MM.1S (cell line): ENCODE measurements around the gene IL2RA.
A peak's percentile ranks its signal among the peaks of the same experiment; 100 is the strongest.

Experiments used
- DNase-seq: peaks from one replicate; pipeline ENCODE4 v3.0.0-alpha.2; 2015
- H2AFZ ChIP-seq: fragments of 300-600 bp; sonication (generic); 2 replicates; pipeline ENCODE4 v1.6.0; 2016; ENCODE audit warnings: antibody characterized with exemption, low read length
- H3F3A ChIP-seq: fragments of 300-600 bp; sonication (generic); 2 replicates; pipeline ENCODE4 v1.6.1; 2016; ENCODE audit warnings: mild to moderate bottlenecking, antibody characterized with exemption, low read length, moderate library complexity, mixed read lengths; ENCODE audit not compliant: insufficient read depth
- H3K27ac ChIP-seq: fragments of 300-600 bp; sonication (generic); 2 replicates; pipeline ENCODE4 v1.5.1; 2016; ENCODE audit warnings: mild to moderate bottlenecking, low read length
- H3K27me3 ChIP-seq: fragments of 300-600 bp; sonication (generic); replicated peaks from 2 replicates; pipeline ENCODE4 v1.6.0; 2016; ENCODE audit warnings: low read length; ENCODE audit not compliant: insufficient read depth
- H3K36me3 ChIP-seq: fragments of 300-600 bp; sonication (generic); replicated peaks from 2 replicates; pipeline ENCODE4 v1.6.1; 2016; ENCODE audit warnings: mild to moderate bottlenecking, low read length, mixed read lengths; ENCODE audit not compliant: insufficient read depth
- H3K4me1 ChIP-seq: fragments of 300-600 bp; sonication (generic); 2 replicates; pipeline ENCODE4 v1.6.1; 2016; ENCODE audit warnings: low read length, mixed read lengths
- H3K4me2 ChIP-seq: fragments of 300-600 bp; sonication (generic); 2 replicates; pipeline ENCODE4 v1.6.0; 2016; ENCODE audit warnings: low read depth, low read length
- H3K4me3 ChIP-seq: fragments of 300-600 bp; sonication (generic); 2 replicates; pipeline ENCODE4 v1.5.1; 2016; ENCODE audit warnings: low read length, mixed read lengths
- H3K79me2 ChIP-seq: fragments of 300-600 bp; sonication (generic); 2 replicates; pipeline ENCODE4 v1.6.1; 2016; ENCODE audit warnings: mixed run types, low read length, mixed read lengths
- H3K9ac ChIP-seq: fragments of 300-600 bp; sonication (generic); 2 replicates; pipeline ENCODE4 v1.6.1; 2016; ENCODE audit warnings: low read length, mixed read lengths
- H3K9me2 ChIP-seq: fragments of 300-600 bp; sonication (generic); replicated peaks from 2 replicates; pipeline ENCODE4 v1.6.1; 2016; ENCODE audit warnings: mild to moderate bottlenecking, low read length, mixed read lengths; ENCODE audit not compliant: insufficient read depth
- H3K9me3 ChIP-seq: fragments of 300-600 bp; sonication (generic); replicated peaks from 2 replicates; pipeline ENCODE4 v1.6.1; 2016; ENCODE audit warnings: mild to moderate bottlenecking, low read length, mixed read lengths; ENCODE audit not compliant: insufficient read depth
- H4K20me1 ChIP-seq: fragments of 300-600 bp; sonication (generic); 2 replicates; pipeline ENCODE4 v1.6.1; 2016; ENCODE audit warnings: mild to moderate bottlenecking, low read length, moderate library complexity, mixed read lengths; ENCODE audit not compliant: insufficient read depth
- CTCF ChIP-seq: fragments of 300-600 bp; sonication (generic); IDR thresholded peaks from 2 replicates; pipeline ENCODE4 v1.5.1; 2016; ENCODE audit warnings: antibody characterized with exemption, low read length, mixed read lengths
- EZH2 ChIP-seq: fragments of 300-600 bp; sonication (generic); optimal IDR thresholded peaks from 2 replicates; pipeline ENCODE3; 2017; ENCODE audit warnings: low read depth, mild to moderate bottlenecking, antibody characterized with exemption, low read length, mixed read lengths
- EZH2phosphoT487 ChIP-seq: fragments of 300-600 bp; sonication (generic); IDR thresholded peaks from 2 replicates; pipeline ENCODE4 v1.6.1; 2018; ENCODE audit warnings: antibody characterized with exemption, low read length

IL2RA gene

DNA sequence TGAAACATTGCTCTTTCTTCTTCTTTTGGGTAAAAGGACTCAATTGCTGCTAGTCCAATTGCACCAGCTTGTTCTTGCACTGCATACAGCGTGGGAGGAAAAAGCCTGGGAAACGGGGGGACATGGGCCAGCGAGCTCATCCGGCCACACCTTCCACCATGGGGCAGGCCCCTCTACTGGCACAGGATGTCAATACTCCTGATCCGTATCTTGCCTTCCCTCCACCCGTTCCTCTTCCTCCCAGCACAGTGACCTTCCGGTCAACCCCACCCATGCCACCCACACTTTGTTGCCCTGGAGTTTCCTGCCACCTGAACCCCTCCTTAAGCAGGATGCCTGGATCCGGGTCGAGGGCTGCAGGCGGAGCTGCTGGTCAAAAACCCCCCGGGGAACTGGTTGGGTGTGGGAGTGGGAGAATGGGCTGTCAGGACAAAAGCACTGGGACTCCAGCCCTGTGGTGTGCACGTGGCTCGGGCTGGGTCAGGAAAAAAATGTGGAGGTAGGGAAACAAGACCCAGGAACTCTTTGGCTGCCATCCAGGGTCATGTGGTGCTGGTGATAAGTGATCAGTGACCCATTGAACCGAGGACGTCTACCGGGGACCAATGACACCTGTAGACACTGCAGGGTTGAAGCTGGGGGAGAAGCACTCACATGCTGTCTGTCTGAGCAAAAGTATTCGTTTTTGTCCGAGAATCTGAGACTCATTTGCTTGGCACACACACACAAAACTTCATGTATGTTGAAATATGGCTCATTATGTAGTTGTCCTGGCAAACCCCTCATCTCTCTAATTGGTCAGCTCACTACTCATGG lies 8.1 kb downstream of the IL2RA start:
- no peak overlapping the region for H3K4me3 ChIP-seq
- H3K9me3 ChIP-seq, result no peaks in the 10 kb centered on the region
- no peak for DNase-seq
- no peaks in the 10 kb centered on the region for H4K20me1 ChIP-seq
- no peaks in the 10 kb centered on the region for H3K36me3 ChIP-seq
- H3K4me2 ChIP-seq, result no peak overlapping the region
- TF ChIP-seq EZH2phosphoT487 (no peak), CTCF (no peak), EZH2 (no peak)
- peaks cover 28% of the 10 kb centered on the region for H3K4me1 ChIP-seq
- peaks cover 33% of the 10 kb centered on the region for H3F3A ChIP-seq
- peaks cover 72% of the 10 kb centered on the region for H3K27me3 ChIP-seq
- H3K79me2 ChIP-seq, result no peaks in the 10 kb centered on the region
- no peak overlapping the region for H3K27ac ChIP-seq
- no peaks in the 10 kb centered on the region for H3K9me2 ChIP-seq
- H2AFZ ChIP-seq, result no peak overlapping the region
- no peak overlapping the region for H3K9ac ChIP-seq

- Histone ChIP-seq H3K4me3 (no peak overlapping the region), H3F3A (peaks cover 33% of the 10 kb centered on the region), H3K27ac (no peak overlapping the region), H3K79me2 (no peaks in the 10 kb centered on the region), H3K27me3 (peaks cover 72% of the 10 kb centered on the region), H3K4me2 (peak overlapping the region; percentile 67; the same call in 1 of the 2 replicates), H3K36me3 (no peaks in the 10 kb centered on the region), H3K9me2 (no peaks in the 10 kb centered on the region), H3K9me3 (no peaks in the 10 kb centered on the region), H3K9ac (no peak overlapping the region), H4K20me1 (no peaks in the 10 kb centered on the region), H3K4me1 (peaks cover 28% of the 10 kb centered on the region), H2AFZ (no peak overlapping the region)
- TF ChIP-seq EZH2phosphoT487, result no peak
- TF ChIP-seq EZH2, result no peak
- TF ChIP-seq CTCF, result no peak
- no peak for DNase-seq
Observed at GRCh38 chr10:6053303-6053702, 8.9 kb downstream of the IL2RA start.

GRCh38 chr10:6052247-6053221 lies 9.6 kb downstream of the IL2RA start:
- Histone ChIP-seq H3K79me2 (no peaks in the 10 kb centered on the region), H3K9ac (no peak overlapping the region), H3K9me3 (no peaks in the 10 kb centered on the region), H3K27ac (no peak overlapping the region), H3K4me3 (peak overlapping the region; percentile 17), H3K4me1 (peaks cover 28% of the 10 kb centered on the region), H3K9me2 (no peaks in the 10 kb centered on the region), H4K20me1 (no peaks in the 10 kb centered on the region), H3K27me3 (peaks cover 73% of the 10 kb centered on the region), H3K36me3 (no peaks in the 10 kb centered on the region), H2AFZ (no peak overlapping the region), H3K4me2 (peak overlapping the region; percentile 67), H3F3A (peaks cover 33% of the 10 kb centered on the region)
- DNase-seq, result peak; percentile 80
- no peak for TF ChIP-seq CTCF
- TF ChIP-seq EZH2phosphoT487, result no peak
- TF ChIP-seq EZH2, result no peak
